ENCODE results near the gene TECR.
"Not testable (repeated sequence)": the region's sequence is repeated elsewhere in the genome, so short reads cannot be mapped to it uniquely, and the experiment has no call there.

Gene TECR

GRCh38 chr19:14606627-14607026, 77.2 kb downstream of the TECR start:
- no peaks in the 10 kb centered on the region for H3K9me3 Mint-ChIP-seq
- peaks cover 13% of the 10 kb centered on the region for H3K36me3 Mint-ChIP-seq (ENCODE audit: low read depth)
- ATAC-seq, result no peak
- peaks cover 28% of the 10 kb centered on the region for H3K4me1 Mint-ChIP-seq
- no peaks in the 10 kb centered on the region for H3K27me3 Mint-ChIP-seq
- no peak overlapping the region for H3K4me3 Mint-ChIP-seq
- H3K27ac Mint-ChIP-seq, result no peak overlapping the region
- no peak for DNase-seq

GRCh38 chr19:14611051-14611450, 81.7 kb downstream of the TECR start:
- no peaks in the 10 kb centered on the region for H3K9me3 Mint-ChIP-seq

GRCh38 chr19:14612242-14612641, 82.8 kb downstream of the TECR start:
- not testable (repeated sequence) for H3K36me3 Mint-ChIP-seq (ENCODE audit: low read depth); H3K4me3 Mint-ChIP-seq; H3K27ac Mint-ChIP-seq; H3K27me3 Mint-ChIP-seq; H3K9me3 Mint-ChIP-seq; DNase-seq; ATAC-seq
- peaks cover 11% of the 10 kb centered on the region for H3K4me1 Mint-ChIP-seq

More at GRCh38 chr19:14611051-14611450, 81.7 kb downstream of the TECR start:
- Mint-ChIP-seq H3K4me3 (no peak overlapping the region), H3K36me3 (ENCODE audit: low read depth) (no peaks in the 10 kb centered on the region), H3K4me1 (peaks cover 6% of the 10 kb centered on the region), H3K27me3 (peaks cover under 1% of the 10 kb centered on the region), H3K27ac (no peak overlapping the region)
- ATAC-seq (no peak), DNase-seq (no peak)

- ATAC-seq, result no peak
- H3K9me3 Mint-ChIP-seq, result no peaks in the 10 kb centered on the region
- peaks cover 2% of the 10 kb centered on the region for H3K27me3 Mint-ChIP-seq
- no peak overlapping the region for H3K27ac Mint-ChIP-seq
- no peak overlapping the region for H3K4me3 Mint-ChIP-seq
- no peaks in the 10 kb centered on the region for H3K36me3 Mint-ChIP-seq (ENCODE audit: low read depth)
- DNase-seq, result no peak
- H3K4me1 Mint-ChIP-seq, result peaks cover 11% of the 10 kb centered on the region
These were observed 83.3 kb downstream of the TECR start for GRCh38 chr19:14612657-14613056.

GRCh38 chr19:14613399-14614098, 84.2 kb downstream of the TECR start:
- DNase-seq; H3K27me3 Mint-ChIP-seq; ATAC-seq; H3K9me3 Mint-ChIP-seq; H3K4me3 Mint-ChIP-seq; H3K36me3 Mint-ChIP-seq (ENCODE audit: low read depth): not testable (repeated sequence)
- H3K4me1 Mint-ChIP-seq, result peaks cover 11% of the 10 kb centered on the region
- H3K27ac Mint-ChIP-seq, result peak overlapping the region; percentile 30

- Mint-ChIP-seq H3K9me3 (peaks cover 4% of the 10 kb centered on the region), H3K36me3 (ENCODE audit: low read depth) (no peaks in the 10 kb centered on the region), H3K27me3 (peaks cover 2% of the 10 kb centered on the region), H3K4me1 (peaks cover 11% of the 10 kb centered on the region), H3K4me3 (no peak overlapping the region), H3K27ac (peak overlapping the region; percentile 30)
- ATAC-seq (peak; percentile 65), DNase-seq (no peak)
These were observed 84.7 kb downstream of the TECR start for GRCh38 chr19:14614099-14614412.

Measured in activated naive CD8-positive, alpha-beta T cell treated with anti-CD3 and anti-CD28 coated beads, Interleukin-2, amount 50 U/mL, for 24 hours (primary cell).